ENCODE data around the gene PTDSS2.

DNA sequence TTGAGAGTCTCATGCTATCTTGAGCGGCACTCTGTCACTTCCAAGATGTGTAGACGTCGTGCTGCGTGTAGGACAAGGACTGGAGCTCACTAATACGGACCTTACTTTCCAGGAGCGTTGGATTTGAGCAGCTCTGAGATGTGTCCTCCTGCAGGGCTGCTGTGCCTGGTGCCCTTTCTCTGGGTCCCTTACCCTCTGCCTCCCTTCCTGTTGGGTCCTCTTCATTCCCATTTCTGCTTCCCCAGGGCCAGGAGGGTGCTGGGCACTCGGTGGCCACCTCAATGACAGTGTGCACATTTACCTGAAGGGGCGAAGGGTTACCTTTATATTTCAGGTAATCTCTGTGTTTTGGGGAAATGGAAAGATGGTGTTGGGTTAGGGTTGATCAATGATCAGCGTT, 4.0 kb downstream of the PTDSS2 start:
- TF ChIP-seq, protein P1, sequence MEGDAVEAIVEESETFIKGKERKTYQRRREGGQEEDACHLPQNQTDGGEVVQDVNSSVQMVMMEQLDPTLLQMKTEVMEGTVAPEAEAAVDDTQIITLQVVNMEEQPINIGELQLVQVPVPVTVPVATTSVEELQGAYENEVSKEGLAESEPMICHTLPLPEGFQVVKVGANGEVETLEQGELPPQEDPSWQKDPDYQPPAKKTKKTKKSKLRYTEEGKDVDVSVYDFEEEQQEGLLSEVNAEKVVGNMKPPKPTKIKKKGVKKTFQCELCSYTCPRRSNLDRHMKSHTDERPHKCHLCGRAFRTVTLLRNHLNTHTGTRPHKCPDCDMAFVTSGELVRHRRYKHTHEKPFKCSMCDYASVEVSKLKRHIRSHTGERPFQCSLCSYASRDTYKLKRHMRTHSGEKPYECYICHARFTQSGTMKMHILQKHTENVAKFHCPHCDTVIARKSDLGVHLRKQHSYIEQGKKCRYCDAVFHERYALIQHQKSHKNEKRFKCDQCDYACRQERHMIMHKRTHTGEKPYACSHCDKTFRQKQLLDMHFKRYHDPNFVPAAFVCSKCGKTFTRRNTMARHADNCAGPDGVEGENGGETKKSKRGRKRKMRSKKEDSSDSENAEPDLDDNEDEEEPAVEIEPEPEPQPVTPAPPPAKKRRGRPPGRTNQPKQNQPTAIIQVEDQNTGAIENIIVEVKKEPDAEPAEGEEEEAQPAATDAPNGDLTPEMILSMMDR (IDR thresholded peaks at IDR 0.05; ENCODE audit: low read depth, low read length, poor library complexity, severe bottlenecking): no peak
- no peak for TF ChIP-seq EZH2phosphoT487 (IDR thresholded peaks at IDR 0.05; ENCODE audit: borderline replicate concordance, low read length)

Measured in DOHH2 (cell line).